GM12891 (cell line): Measurements from ENCODE around the gene TLK1.

Experiments used
- PAX5 ChIP-seq: IDR thresholded peaks from 2 replicates; pipeline ENCODE4 v1.6.1; 2011; ENCODE audit warnings: low read length, moderate library complexity, mild to moderate bottlenecking; ENCODE audit not compliant: insufficient read depth, severe bottlenecking
- POLR2A ChIP-seq: IDR thresholded peaks from 2 replicates; pipeline ENCODE4 v1.6.1; 2011; ENCODE audit warnings: low read depth, low read length, control low read depth
- POLR2AphosphoS5 ChIP-seq: IDR thresholded peaks from 2 replicates; pipeline ENCODE4 v1.6.1; 2011; ENCODE audit warnings: low read depth, low read length, control low read depth
- POU2F2 ChIP-seq: IDR thresholded peaks from 2 replicates; pipeline ENCODE4 v1.6.1; 2011; ENCODE audit warnings: low read depth, mild to moderate bottlenecking, control low read depth, low read length, moderate library complexity
- SPI1 ChIP-seq: IDR thresholded peaks from 2 replicates; pipeline ENCODE4 v1.6.1; 2011; ENCODE audit warnings: low read depth, low read length, control low read depth
- TAF1 ChIP-seq: IDR thresholded peaks from 2 replicates; pipeline ENCODE4 v1.6.1; 2011; ENCODE audit warnings: low read depth, low read length, control low read depth

GRCh38 chr2:171146633-171147032, 14.1 kb downstream of the TLK1 start:
- TF ChIP-seq POLR2AphosphoS5 (no peak), SPI1 (peak; percentile 94), TAF1 (no peak), POLR2A (no peak), POU2F2 (no peak), PAX5 (no peak)
